GM12878 (cell line): ENCODE measurements around the gene SFSWAP. TPM values are rescaled to one million over a fixed set of nuclear protein-coding genes. Genes with fewer than 3 reads are reported as not detected.

Experiments
- ATAC-seq: fragments of 200-7000 bp; cut with Tn5 transposase; 3 replicates; pipeline ENCODE4 v1.9.1; 2020; ENCODE audit warnings: mild to moderate bottlenecking, moderate library complexity
- BruUV-seq: library from RNA; stranded (reverse); fragments of 400-500 nt; replicated peaks from 2 replicates; lab custom pipeline; 2021; lab: Mats Ljungman, UMichigan
- CTCF ChIA-PET: fragments of 300-600 bp; sonication (Branson Sonifier 250); formaldehyde crosslinking; extraction: SDS; loops from one replicate; lab custom pipeline; 2021; ENCODE audit warnings: inconsistent platforms; lab: Yijun Ruan, JAX
- POLR2A ChIA-PET: fragments of 350-600 bp; formaldehyde crosslinking; extraction: SDS; loops from one replicate; lab custom pipeline; 2021; ENCODE audit warnings: inconsistent platforms; lab: Charles Lee
- RAD21 ChIA-PET: fragments of 300-600 bp; sonication (Branson Sonifier 250); formaldehyde crosslinking; loops from one replicate; lab custom pipeline; 2023; ENCODE audit warnings: antibody characterized with exemption; ENCODE audit not compliant: unreplicated experiment; lab: Charles Lee
- SMC1A ChIA-PET: fragments of 300-600 bp; sonication (Branson Sonifier 250); formaldehyde crosslinking; loops from one replicate; lab custom pipeline; 2023; ENCODE audit not compliant: unreplicated experiment, uncharacterized antibody; lab: Charles Lee
- DNase-seq: peaks from one replicate; pipeline ENCODE4 v3.0.0-alpha.2; 2011; ENCODE audit warnings: low read depth, low spot score
- FAIRE-seq: peaks from 3 replicates; lab custom pipeline; 2011; peaks lifted over from hg19 to GRCh38; lab: Jason Lieb, UNC
- H2AFZ ChIP-seq: 2 replicates; pipeline ENCODE4 v1.6.0; 2011; ENCODE audit warnings: low read depth, low read length, control low read depth; ENCODE audit not compliant: control insufficient read depth
- H3K27ac ChIP-seq: 2 replicates; pipeline ENCODE4 v1.5.1; 2011; ENCODE audit warnings: control low read depth; ENCODE audit not compliant: control insufficient read depth, insufficient read depth
- H3K27me3 ChIP-seq, 2 experiments: replicated peaks in 1 of 2; 2 replicates each; pipeline versions ENCODE4 v1.6.0 to v1.6.1; 2011; ENCODE audit warnings: low read length in 1 of 2; ENCODE audit not compliant: control insufficient read depth in 2 of 2, insufficient read depth in 2 of 2
- H3K36me3 ChIP-seq, 2 experiments: 2 replicates each; pipeline ENCODE4 v1.5.1; 2011; ENCODE audit warnings: low read length in 1 of 2; ENCODE audit not compliant: control insufficient read depth in 2 of 2, insufficient read depth in 2 of 2
- H3K4me1 ChIP-seq: 2 replicates; pipeline ENCODE4 v1.6.1; 2011; ENCODE audit warnings: mild to moderate bottlenecking, low read length, moderate library complexity, mixed read lengths; ENCODE audit not compliant: control insufficient read depth, insufficient read depth
- H3K4me2 ChIP-seq: 2 replicates; pipeline ENCODE4 v1.6.0; 2011; ENCODE audit warnings: control low read depth; ENCODE audit not compliant: control insufficient read depth, insufficient read depth
- H3K4me3 ChIP-seq: fragments of 200-600 bp; sonication (generic); 2 replicates; pipeline ENCODE4 v1.5.1; 2016
- H3K79me2 ChIP-seq: 2 replicates; pipeline ENCODE4 v1.6.0; 2011; ENCODE audit warnings: low read length; ENCODE audit not compliant: control insufficient read depth, insufficient read depth
- H3K9ac ChIP-seq: 2 replicates; pipeline ENCODE4 v1.8.0; 2011; ENCODE audit warnings: low read length, control low read depth, mixed read lengths; ENCODE audit not compliant: control insufficient read depth, insufficient read depth
- H3K9me3 ChIP-seq: replicated peaks from 3 replicates; pipeline ENCODE4 v1.5.1; 2011; ENCODE audit warnings: mild to moderate bottlenecking, low read length; ENCODE audit not compliant: control insufficient read depth, insufficient read depth
- H4K20me1 ChIP-seq: 2 replicates; pipeline ENCODE4 v1.6.0; 2011; ENCODE audit not compliant: control insufficient read depth, insufficient read depth
- ASH2L ChIP-seq: fragments of 300-600, 200-600 bp; sonication (generic); IDR thresholded peaks from 2 replicates; pipeline ENCODE4 v1.6.1; 2017; ENCODE audit warnings: low read depth, mild to moderate bottlenecking, borderline replicate concordance
- BACH1 ChIP-seq: fragments of 450-650 bp; IDR thresholded peaks from 2 replicates; pipeline ENCODE4 v1.6.1; 2017; ENCODE audit warnings: mild to moderate bottlenecking, borderline replicate concordance
- JUND ChIP-seq: IDR thresholded peaks from 2 replicates; pipeline ENCODE4 v1.6.1; 2012; ENCODE audit warnings: low read depth, mild to moderate bottlenecking, low read length, improper control_type of control experiment, moderate library complexity
- MTA2 ChIP-seq: fragments of 450-650 bp; IDR thresholded peaks from 2 replicates; pipeline ENCODE4 v1.6.1; 2016; ENCODE audit warnings: low read depth, mild to moderate bottlenecking, moderate library complexity
- MYB ChIP-seq: fragments of 150-350 bp; IDR thresholded peaks from 2 replicates; pipeline ENCODE4 v1.6.1; 2014; ENCODE audit warnings: mild to moderate bottlenecking, low read depth, low read length, borderline replicate concordance
- NR2F1 ChIP-seq: fragments of 450-650 bp; conservative IDR thresholded peaks from 2 replicates; pipeline ENCODE4 v1.6.1; 2017; ENCODE audit warnings: mild to moderate bottlenecking
- SREBF1 ChIP-seq: IDR thresholded peaks from 2 replicates; pipeline ENCODE4 v1.6.1; 2012; ENCODE audit warnings: mild to moderate bottlenecking, low read length
- WRNIP1 ChIP-seq: IDR thresholded peaks from 2 replicates; pipeline ENCODE4 v1.6.1; 2011; ENCODE audit warnings: low read depth, low read length, improper control_type of control experiment, borderline replicate concordance
- ZBED1 ChIP-seq: IDR thresholded peaks from 2 replicates; pipeline ENCODE4 v1.6.1; 2016; ENCODE audit warnings: borderline replicate concordance
- ZSCAN29 ChIP-seq: fragments of 450-650 bp; IDR thresholded peaks from 2 replicates; pipeline ENCODE4 v1.6.1; 2017; ENCODE audit warnings: mild to moderate bottlenecking, moderate library complexity
- WGBS: methylation state at CpG from one replicate; pipeline ENCODE4 v1.1.6; 2016; ENCODE audit warnings: low lambda C conversion rate; ENCODE audit not compliant: insufficient replicate concordance, insufficient coverage; ENCODE audit errors: missing lambda C conversion rate; 5-methylcytosine and 5-hydroxymethylcytosine counted together
- in situ Hi-C: fragments of 300-500 bp; cut with MboI; formaldehyde crosslinking; loops from 9 replicates; pipeline ENCODE4 v1.14.3; 2018; ENCODE audit warnings: mixed read lengths
- intact Hi-C: fragments of 100-400 bp; cut with micrococcal nuclease; formaldehyde crosslinking; loops from one replicate; pipeline ENCODE4 v1.14.2; 2022; ENCODE audit not compliant: unreplicated experiment
- polyA plus RNA-seq, 11 experiments: library from polyadenylated mRNA; depleted of rRNA in 4 of 11; unstranded in 6 of 11; stranded (reverse) in 5 of 11; fragments of >200 nt; fragmentation: Nextera tagmentation in 4 of 11; fragmentation: Illumina TruSeq in 1 of 11; extraction: Ambion mirVana in 4 of 11; extraction: Trizol in 1 of 11; gene quantifications; 1 replicate in 1 of 11; 2 replicates in 10 of 11; pipeline versions ENCODE4 v1.2.1 to v1.2.3, GENCODE V29; 2011 to 2016; ENCODE audit warnings: inconsistent platforms in 2 of 11, missing spikeins in 2 of 11, low read depth in 1 of 11
- total RNA-seq, 4 experiments: library from RNA; depleted of rRNA in 3 of 4; stranded (reverse); fragments of >200 nt in 3 of 4; fragmentation: Illumina TruSeq in 1 of 4; extraction: Trizol in 1 of 4; gene quantifications; 2 replicates each; pipeline versions ENCODE4 v1.2.1 to v1.2.3, GENCODE V29; 2013 to 2021
- TF ChIP-seq, protein P1 (sequence below): fragments of 450-650 bp; IDR thresholded peaks from 2 replicates; pipeline ENCODE4 v1.6.1; 2017; ENCODE audit warnings: mild to moderate bottlenecking, moderate library complexity
- TF ChIP-seq, protein P2 (sequence below): fragments of 450-650 bp; IDR thresholded peaks from 2 replicates; pipeline ENCODE4 v1.6.1; 2017; ENCODE audit warnings: low read depth, mild to moderate bottlenecking, moderate library complexity
- TF ChIP-seq, protein P3 (sequence below): IDR thresholded peaks from 2 replicates; pipeline ENCODE4 v1.6.1; 2012; ENCODE audit warnings: low read depth, low read length, improper control_type of control experiment
- TF ChIP-seq, protein P4 (sequence below): fragments of 150-350 bp; IDR thresholded peaks from 2 replicates; pipeline ENCODE4 v1.6.1; 2014; ENCODE audit warnings: mild to moderate bottlenecking, low read depth, low read length
- TF ChIP-seq, protein P5 (sequence below): fragments of 450-650 bp; IDR thresholded peaks from 2 replicates; pipeline ENCODE4 v1.6.1; 2016; ENCODE audit warnings: mild to moderate bottlenecking
- TF ChIP-seq, protein P6 (sequence below): fragments of 450-650 bp; IDR thresholded peaks from 2 replicates; pipeline ENCODE4 v1.6.1; 2014; ENCODE audit warnings: mild to moderate bottlenecking

Gene SFSWAP
- total and polyA plus RNA-seq, 10 of the 15 experiments (the other 5 are each of a cell fraction or from before 2014, with no cell fraction given) = 1.8 to 48.6 (median 25.0) TPM

DNA sequence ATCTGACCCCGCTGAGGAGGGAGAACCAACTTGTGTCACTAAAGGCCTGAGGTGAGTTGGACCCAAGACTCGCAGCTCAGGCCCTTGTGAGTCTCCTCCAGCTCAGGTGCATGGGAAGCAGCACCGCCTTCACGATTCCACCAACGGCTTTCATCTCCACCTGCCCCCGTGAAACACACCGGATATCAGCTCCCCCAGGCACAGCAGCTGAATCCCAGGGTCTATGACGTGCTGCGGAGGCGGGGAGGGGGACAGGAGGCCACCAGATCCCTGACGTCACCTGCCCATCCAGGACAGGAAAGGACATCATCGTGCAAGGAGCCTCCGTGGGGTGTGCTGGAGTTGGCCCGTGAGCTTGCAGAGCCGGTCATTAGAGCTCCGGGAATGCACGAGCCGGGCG lies 18.5 kb upstream of the SFSWAP start:
- ATAC-seq = no peak
- ChIA-PET CTCF (no interaction called here), POLR2A (no interaction called here), RAD21 (no interaction called here), SMC1A (no interaction called here)
- Histone ChIP-seq H3K4me2 (no peak overlapping the region), H3K27ac (no peak overlapping the region), H2AFZ (no peak overlapping the region), H3K9me3 (no peaks in the 10 kb centered on the region; the same call in 2 of the 3 replicates), H3K36me3 (no peaks in the 10 kb centered on the region), H4K20me1 (no peaks in the 10 kb centered on the region), H3K4me1 (no peaks in the 10 kb centered on the region), H3K4me3 (no peak overlapping the region), H3K9ac (no peak overlapping the region), H3K27me3 (no peaks in the 10 kb centered on the region; a peak in 1 of 4 replicates), H3K79me2 (no peaks in the 10 kb centered on the region)
- 52% methylated on average over 19 of the region's 19 CpGs for WGBS
- DNase-seq = no peak
- in situ Hi-C loops = no loop called here
- BruUV-seq = no TSS peak
- FAIRE-seq = no peak
- intact Hi-C loops = no loop called here
- TF ChIP-seq ASH2L (no peak), BACH1 (no peak), SREBF1 (no peak), JUND (no peak), WRNIP1 (no peak), MTA2 (no peak), ZSCAN29 (no peak), NR2F1 (no peak), MYB (no peak), ZBED1 (no peak)
- TF ChIP-seq, protein P1, sequence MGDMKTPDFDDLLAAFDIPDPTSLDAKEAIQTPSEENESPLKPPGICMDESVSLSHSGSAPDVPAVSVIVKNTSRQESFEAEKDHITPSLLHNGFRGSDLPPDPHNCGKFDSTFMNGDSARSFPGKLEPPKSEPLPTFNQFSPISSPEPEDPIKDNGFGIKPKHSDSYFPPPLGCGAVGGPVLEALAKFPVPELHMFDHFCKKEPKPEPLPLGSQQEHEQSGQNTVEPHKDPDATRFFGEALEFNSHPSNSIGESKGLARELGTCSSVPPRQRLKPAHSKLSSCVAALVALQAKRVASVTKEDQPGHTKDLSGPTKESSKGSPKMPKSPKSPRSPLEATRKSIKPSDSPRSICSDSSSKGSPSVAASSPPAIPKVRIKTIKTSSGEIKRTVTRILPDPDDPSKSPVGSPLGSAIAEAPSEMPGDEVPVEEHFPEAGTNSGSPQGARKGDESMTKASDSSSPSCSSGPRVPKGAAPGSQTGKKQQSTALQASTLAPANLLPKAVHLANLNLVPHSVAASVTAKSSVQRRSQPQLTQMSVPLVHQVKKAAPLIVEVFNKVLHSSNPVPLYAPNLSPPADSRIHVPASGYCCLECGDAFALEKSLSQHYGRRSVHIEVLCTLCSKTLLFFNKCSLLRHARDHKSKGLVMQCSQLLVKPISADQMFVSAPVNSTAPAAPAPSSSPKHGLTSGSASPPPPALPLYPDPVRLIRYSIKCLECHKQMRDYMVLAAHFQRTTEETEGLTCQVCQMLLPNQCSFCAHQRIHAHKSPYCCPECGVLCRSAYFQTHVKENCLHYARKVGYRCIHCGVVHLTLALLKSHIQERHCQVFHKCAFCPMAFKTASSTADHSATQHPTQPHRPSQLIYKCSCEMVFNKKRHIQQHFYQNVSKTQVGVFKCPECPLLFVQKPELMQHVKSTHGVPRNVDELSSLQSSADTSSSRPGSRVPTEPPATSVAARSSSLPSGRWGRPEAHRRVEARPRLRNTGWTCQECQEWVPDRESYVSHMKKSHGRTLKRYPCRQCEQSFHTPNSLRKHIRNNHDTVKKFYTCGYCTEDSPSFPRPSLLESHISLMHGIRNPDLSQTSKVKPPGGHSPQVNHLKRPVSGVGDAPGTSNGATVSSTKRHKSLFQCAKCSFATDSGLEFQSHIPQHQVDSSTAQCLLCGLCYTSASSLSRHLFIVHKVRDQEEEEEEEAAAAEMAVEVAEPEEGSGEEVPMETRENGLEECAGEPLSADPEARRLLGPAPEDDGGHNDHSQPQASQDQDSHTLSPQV = no peak
- TF ChIP-seq, protein P2, sequence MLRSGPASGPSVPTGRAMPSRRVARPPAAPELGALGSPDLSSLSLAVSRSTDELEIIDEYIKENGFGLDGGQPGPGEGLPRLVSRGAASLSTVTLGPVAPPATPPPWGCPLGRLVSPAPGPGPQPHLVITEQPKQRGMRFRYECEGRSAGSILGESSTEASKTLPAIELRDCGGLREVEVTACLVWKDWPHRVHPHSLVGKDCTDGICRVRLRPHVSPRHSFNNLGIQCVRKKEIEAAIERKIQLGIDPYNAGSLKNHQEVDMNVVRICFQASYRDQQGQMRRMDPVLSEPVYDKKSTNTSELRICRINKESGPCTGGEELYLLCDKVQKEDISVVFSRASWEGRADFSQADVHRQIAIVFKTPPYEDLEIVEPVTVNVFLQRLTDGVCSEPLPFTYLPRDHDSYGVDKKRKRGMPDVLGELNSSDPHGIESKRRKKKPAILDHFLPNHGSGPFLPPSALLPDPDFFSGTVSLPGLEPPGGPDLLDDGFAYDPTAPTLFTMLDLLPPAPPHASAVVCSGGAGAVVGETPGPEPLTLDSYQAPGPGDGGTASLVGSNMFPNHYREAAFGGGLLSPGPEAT = no peak
- TF ChIP-seq, protein P3, sequence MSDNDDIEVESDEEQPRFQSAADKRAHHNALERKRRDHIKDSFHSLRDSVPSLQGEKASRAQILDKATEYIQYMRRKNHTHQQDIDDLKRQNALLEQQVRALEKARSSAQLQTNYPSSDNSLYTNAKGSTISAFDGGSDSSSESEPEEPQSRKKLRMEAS = no peak
- TF ChIP-seq, protein P4, sequence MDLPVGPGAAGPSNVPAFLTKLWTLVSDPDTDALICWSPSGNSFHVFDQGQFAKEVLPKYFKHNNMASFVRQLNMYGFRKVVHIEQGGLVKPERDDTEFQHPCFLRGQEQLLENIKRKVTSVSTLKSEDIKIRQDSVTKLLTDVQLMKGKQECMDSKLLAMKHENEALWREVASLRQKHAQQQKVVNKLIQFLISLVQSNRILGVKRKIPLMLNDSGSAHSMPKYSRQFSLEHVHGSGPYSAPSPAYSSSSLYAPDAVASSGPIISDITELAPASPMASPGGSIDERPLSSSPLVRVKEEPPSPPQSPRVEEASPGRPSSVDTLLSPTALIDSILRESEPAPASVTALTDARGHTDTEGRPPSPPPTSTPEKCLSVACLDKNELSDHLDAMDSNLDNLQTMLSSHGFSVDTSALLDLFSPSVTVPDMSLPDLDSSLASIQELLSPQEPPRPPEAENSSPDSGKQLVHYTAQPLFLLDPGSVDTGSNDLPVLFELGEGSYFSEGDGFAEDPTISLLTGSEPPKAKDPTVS = no peak
- TF ChIP-seq, protein P5, sequence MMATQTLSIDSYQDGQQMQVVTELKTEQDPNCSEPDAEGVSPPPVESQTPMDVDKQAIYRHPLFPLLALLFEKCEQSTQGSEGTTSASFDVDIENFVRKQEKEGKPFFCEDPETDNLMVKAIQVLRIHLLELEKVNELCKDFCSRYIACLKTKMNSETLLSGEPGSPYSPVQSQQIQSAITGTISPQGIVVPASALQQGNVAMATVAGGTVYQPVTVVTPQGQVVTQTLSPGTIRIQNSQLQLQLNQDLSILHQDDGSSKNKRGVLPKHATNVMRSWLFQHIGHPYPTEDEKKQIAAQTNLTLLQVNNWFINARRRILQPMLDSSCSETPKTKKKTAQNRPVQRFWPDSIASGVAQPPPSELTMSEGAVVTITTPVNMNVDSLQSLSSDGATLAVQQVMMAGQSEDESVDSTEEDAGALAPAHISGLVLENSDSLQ = no peak
- TF ChIP-seq, protein P6, sequence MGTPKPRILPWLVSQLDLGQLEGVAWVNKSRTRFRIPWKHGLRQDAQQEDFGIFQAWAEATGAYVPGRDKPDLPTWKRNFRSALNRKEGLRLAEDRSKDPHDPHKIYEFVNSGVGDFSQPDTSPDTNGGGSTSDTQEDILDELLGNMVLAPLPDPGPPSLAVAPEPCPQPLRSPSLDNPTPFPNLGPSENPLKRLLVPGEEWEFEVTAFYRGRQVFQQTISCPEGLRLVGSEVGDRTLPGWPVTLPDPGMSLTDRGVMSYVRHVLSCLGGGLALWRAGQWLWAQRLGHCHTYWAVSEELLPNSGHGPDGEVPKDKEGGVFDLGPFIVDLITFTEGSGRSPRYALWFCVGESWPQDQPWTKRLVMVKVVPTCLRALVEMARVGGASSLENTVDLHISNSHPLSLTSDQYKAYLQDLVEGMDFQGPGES = no peak
